GM19023 (cell line): ENCODE results near the gene ANO7.
"Not testable (repeated sequence)": the region's sequence is repeated elsewhere in the genome, so short reads cannot be mapped to it uniquely, and the experiment has no call there.

Experiments
- ATAC-seq: cut with Tn5 transposase; IDR thresholded peaks from one replicate; pipeline ENCODE4 v1.9.1; 2021; ENCODE audit warnings: mild to moderate bottlenecking, moderate library complexity; ENCODE audit not compliant: unreplicated experiment

ANO7 gene

GRCh38 chr2:241189856-241190201 is 1.4 kb downstream of the ANO7 start:
- no peak for ATAC-seq

- ATAC-seq = no peak
Observed at GRCh38 chr2:241190291-241190981, 2.0 kb downstream of the ANO7 start.

GRCh38 chr2:241191081-241191480 is 2.6 kb downstream of the ANO7 start:
- no peak for ATAC-seq

GRCh38 chr2:241193271-241193670 is 4.8 kb downstream of the ANO7 start:
- ATAC-seq = no peak

- no peak for ATAC-seq
Observed at GRCh38 chr2:241194811-241195210, 6.3 kb downstream of the ANO7 start.

GRCh38 chr2:241195506-241196130 is 7.1 kb downstream of the ANO7 start:
- ATAC-seq = no peak

- not testable (repeated sequence) for ATAC-seq
Observed at GRCh38 chr2:241197246-241197645, 8.8 kb downstream of the ANO7 start.

GRCh38 chr2:241197947-241198346 is 9.5 kb downstream of the ANO7 start:
- no peak for ATAC-seq

GRCh38 chr2:241198381-241199279 is 10.2 kb downstream of the ANO7 start:
- no peak for ATAC-seq

- no peak for ATAC-seq
Observed at GRCh38 chr2:241199286-241199685, 10.8 kb downstream of the ANO7 start.

- no peak for ATAC-seq
Observed at GRCh38 chr2:241199897-241200821, 11.7 kb downstream of the ANO7 start.

GRCh38 chr2:241200822-241201395 is 12.4 kb downstream of the ANO7 start:
- no peak for ATAC-seq

- ATAC-seq = no peak
Observed at GRCh38 chr2:241201445-241202267, 13.2 kb downstream of the ANO7 start.

- ATAC-seq = no peak
Observed at GRCh38 chr2:241202268-241202585, 13.8 kb downstream of the ANO7 start.

- no peak for ATAC-seq
Observed at GRCh38 chr2:241202681-241203080, 14.2 kb downstream of the ANO7 start.

GRCh38 chr2:241203218-241204009 is 14.9 kb downstream of the ANO7 start:
- no peak for ATAC-seq

GRCh38 chr2:241204010-241204384 is 15.5 kb downstream of the ANO7 start:
- ATAC-seq = no peak

- ATAC-seq = no peak
Observed at GRCh38 chr2:241204490-241204889, 16.0 kb downstream of the ANO7 start.

GRCh38 chr2:241205086-241205485 is 16.6 kb downstream of the ANO7 start:
- no peak for ATAC-seq
